ENCODE data around the gene TECR.

- no peak for TF ChIP-seq CTCF (IDR thresholded peaks at IDR 0.05 in 2 of 3, conservative IDR thresholded peaks at IDR 0.05 in 1 of 3; ENCODE audit: borderline replicate concordance in 1 of 3, insufficient read depth in 1 of 3, low read depth in 2 of 3, low read length in 2 of 3)
- no peak for TF ChIP-seq EZH2 (IDR thresholded peaks at IDR 0.05)
- TF ChIP-seq POLR2A (IDR thresholded peaks at IDR 0.05; ENCODE audit: borderline replicate concordance, extremely low read depth, insufficient read depth, insufficient read length): no peak
- no peak for TF ChIP-seq ZNF274 (IDR thresholded peaks at IDR 0.05; ENCODE audit: low read depth, low read length)
- no peak for TF ChIP-seq ZBTB33 (IDR thresholded peaks at IDR 0.05; ENCODE audit: extremely low read depth, insufficient replicate concordance, low read length)
Observed at GRCh38 chr19:14561249-14561648, 31.9 kb downstream of the TECR start.
